Adrenal gland (tissue), 5 donors: ENCODE measurements around the gene FOSL1.

Source experiments
- CTCF ChIP-seq, 6 experiments: fragments of 450-650 bp in 4 of 6; fragments of 200-600 bp in 2 of 6; sonication (generic) in 1 of 6; IDR thresholded peaks; 1 replicate in 5 of 6; 2 replicates in 1 of 6; pipeline versions ENCODE4 v1.5.1 to v1.8.0; 2016 to 2021; ENCODE audit warnings: antibody characterized with exemption in 6 of 6, mild to moderate bottlenecking in 2 of 6, moderate library complexity in 1 of 6
- POLR2A ChIP-seq, 2 donors: fragments of 450-650 bp; IDR thresholded peaks; one replicate each; pipeline ENCODE4 v1.6.1; 2017; ENCODE audit warnings: antibody characterized with exemption in 2 of 2, mild to moderate bottlenecking in 2 of 2, moderate library complexity in 1 of 2
- donor health status: DM: no; HTN: no; CAD: no.

DNA sequence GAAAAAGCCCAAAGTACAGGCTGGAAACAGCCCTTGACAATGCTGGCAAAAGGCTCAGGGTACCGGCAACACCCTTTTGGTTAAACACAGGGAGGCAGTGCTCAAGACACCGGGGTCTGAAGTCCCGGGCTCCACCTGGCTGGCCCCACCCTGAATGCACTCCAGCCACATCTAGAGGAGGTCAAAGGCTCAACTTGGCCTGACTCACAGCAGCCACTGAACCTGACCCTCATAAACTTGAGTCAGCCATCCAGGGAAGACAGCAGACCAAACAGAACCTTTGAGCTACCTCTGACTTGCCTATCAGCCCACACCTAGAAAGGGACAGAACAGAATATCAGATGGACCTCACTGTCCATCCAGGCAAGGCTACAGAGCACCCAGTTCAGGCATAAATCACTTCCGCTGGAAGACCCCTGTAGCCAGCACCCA is 46.0 kb downstream of the FOSL1 start:
- TF ChIP-seq POLR2A (IDR thresholded peaks at IDR 0.05) (no peak), CTCF (IDR thresholded peaks at IDR 0.05) (no peak)
